GM18505 (cell line): ENCODE measurements around the gene KANSL1L.

Experiments
- ATAC-seq: cut with Tn5 transposase; IDR thresholded peaks from one replicate; pipeline ENCODE4 v1.9.1; 2021; ENCODE audit not compliant: unreplicated experiment
- POLR2A ChIP-seq: IDR thresholded peaks from 4 replicates; pipeline ENCODE4 v1.6.1; 2011; ENCODE audit warnings: borderline replicate concordance; ENCODE audit not compliant: insufficient read depth, insufficient read length; ENCODE audit errors: extremely low read depth

The KANSL1L gene

GRCh38 chr2:210027608-210028007 is 143.6 kb downstream of the KANSL1L start:
- no peak for TF ChIP-seq POLR2A

DNA sequence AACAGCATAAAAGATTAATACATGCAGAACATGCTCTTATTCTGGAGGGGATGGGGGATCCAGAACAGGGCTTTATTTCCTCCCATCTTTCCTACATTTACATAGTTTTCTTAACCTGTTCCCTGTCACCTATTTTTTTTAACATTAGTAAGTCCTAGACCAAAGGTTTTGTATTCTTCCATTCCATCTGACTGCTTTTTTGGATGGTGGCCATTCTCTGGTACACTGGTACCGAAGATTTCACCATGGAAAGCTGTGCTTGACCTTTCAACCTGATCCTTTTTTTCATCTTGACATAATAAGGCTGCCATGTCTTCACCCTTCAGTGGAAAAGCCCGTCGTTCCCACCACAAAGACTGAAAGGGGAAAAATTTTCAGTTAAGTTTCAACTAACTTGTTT is 148.4 kb downstream of the KANSL1L start:
- TF ChIP-seq POLR2A: no peak
- no peak for ATAC-seq

More at GRCh38 chr2:210027608-210028007, 143.6 kb downstream of the KANSL1L start:
- ATAC-seq: no peak

DNA sequence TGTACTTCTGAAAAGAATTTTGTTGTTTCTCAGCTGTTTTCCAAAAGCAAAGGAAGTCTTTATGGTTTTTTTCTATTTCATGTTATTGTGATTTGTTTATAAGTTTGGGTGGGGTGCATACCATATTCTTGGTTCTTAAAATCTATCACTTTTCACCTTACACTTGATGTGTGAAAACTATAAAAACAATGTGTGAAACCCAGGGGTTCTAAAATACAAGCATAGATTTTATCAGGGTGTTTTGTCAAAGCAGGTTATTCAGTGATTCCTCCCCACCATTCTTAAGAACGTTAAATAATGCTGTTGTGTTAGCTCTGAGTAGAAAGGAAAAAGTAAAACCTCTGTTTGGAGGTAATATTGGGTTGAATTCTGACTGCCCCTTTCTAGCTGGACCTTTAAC is 151.1 kb downstream of the KANSL1L start:
- no peak for TF ChIP-seq POLR2A
- ATAC-seq: no peak

- TF ChIP-seq POLR2A: no peak
These were observed 161.3 kb downstream of the KANSL1L start for GRCh38 chr2:210009896-210010295.

GRCh38 chr2:210009126-210009525 is 162.1 kb downstream of the KANSL1L start:
- ATAC-seq: no peak
- no peak for TF ChIP-seq POLR2A

More at GRCh38 chr2:210009896-210010295, 161.3 kb downstream of the KANSL1L start:
- ATAC-seq: no peak

DNA sequence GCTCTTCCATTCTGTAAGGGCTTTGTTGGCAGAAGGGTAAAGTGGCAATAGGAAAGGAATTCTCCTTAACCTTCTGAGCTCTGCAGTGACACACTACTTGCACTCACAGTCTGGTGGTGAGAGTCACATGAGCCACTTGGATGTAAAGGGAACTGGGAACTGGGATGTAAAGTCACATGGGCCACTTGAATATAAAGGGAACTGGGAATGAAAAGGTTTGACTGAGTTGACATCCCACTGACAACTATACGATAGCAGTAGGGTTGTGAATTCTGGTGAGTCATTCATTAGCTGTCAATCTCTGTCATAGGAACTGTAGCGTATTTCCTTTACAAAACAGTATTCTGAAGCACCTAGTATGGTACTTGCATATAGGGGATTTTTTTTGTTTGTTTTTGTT is 163.3 kb downstream of the KANSL1L start:
- no peak for TF ChIP-seq POLR2A
- ATAC-seq: no peak

- TF ChIP-seq POLR2A: no peak
- no peak for ATAC-seq
These were observed 166.3 kb downstream of the KANSL1L start for GRCh38 chr2:210004881-210005280.

GRCh38 chr2:210003359-210003758 is 167.8 kb downstream of the KANSL1L start:
- no peak for TF ChIP-seq POLR2A
- ATAC-seq: no peak

GRCh38 chr2:210002158-210003157 is 168.8 kb downstream of the KANSL1L start, which contains the start of gene RPE:
TSS of gene RPE (plus strand) at chr2:210002638. CDS start at chr2:210002662, 24 bp downstream.
- peak; percentile 90 for TF ChIP-seq POLR2A
- ATAC-seq: peak; percentile 99

GRCh38 chr2:210000464-210001324 is 170.5 kb downstream of the KANSL1L start:
- no peak for ATAC-seq
- TF ChIP-seq POLR2A: no peak

DNA sequence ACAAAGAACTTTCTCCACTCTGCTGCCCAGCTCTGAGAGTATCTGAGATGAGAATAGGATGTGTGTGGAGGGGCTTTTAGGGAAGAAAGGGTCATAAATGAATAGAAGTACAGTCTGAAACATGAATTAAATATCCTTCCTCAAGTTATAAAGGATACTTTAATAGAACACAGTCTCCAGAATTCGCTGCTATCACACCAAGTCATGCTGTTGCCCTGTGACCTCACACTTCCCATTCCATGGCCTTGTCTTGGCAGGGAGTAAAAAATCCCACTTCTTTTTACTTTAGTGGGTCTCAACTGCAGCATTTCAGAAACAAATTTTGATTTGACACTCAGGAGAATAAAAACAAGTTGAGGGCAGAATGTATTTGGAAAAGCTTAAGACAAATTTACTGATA is 172.6 kb downstream of the KANSL1L start:
- no peak for TF ChIP-seq POLR2A
- ATAC-seq: no peak

GRCh38 chr2:209993968-209994367 is 177.2 kb downstream of the KANSL1L start:
- no peak for TF ChIP-seq POLR2A
- ATAC-seq: no peak

DNA sequence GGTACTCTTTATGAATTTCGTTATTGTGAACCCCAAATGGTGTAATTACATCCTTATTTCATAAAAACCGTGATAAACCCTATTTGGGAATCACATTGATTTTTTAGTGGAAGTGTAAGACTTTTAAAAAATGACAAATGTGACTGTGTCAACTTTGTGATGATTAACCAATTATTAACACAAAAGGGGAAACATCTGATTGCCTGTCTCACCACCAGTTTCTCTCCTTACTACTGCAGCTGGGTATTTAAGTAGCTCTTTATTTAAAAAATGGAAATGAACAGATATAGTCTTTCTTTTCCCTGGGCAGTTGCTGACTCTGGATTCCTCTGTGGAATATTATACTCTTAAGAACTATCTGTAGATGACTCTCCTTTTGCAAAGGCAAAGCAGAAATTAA is 180.4 kb downstream of the KANSL1L start:
- no peak for ATAC-seq
- TF ChIP-seq POLR2A: no peak

GRCh38 chr2:209988010-209988409 is 183.2 kb downstream of the KANSL1L start:
- TF ChIP-seq POLR2A: no peak
- no peak for ATAC-seq

DNA sequence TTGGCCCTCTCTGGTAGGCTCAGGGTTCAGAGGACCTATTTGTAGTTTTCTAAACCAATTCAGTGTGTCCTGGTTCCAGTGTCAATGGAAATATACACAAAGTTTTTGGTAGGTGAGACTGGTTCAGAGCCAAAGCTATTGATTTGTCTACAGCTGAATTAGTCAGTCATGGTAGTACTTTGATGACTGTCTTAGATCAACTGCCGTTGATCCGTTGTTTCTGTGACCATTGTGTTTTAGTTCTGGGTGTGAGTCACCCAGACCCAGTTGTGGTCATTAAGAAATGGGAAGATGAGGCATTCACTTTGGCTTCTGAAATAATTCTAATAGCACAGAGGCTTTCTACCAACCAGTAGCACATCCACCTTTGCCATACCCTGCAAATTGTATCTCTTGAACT is 184.8 kb downstream of the KANSL1L start:
- no peak for TF ChIP-seq POLR2A
- ATAC-seq: no peak
